AG09319 (cell line): ENCODE data around the gene CASP10.

Experiments used
- DNase-seq: peaks from one replicate; pipeline ENCODE4 v3.0.0-alpha.2; 2010; ENCODE audit warnings: low read depth; ENCODE audit errors: extremely low read depth
- TF ChIP-seq, protein P1 (sequence below): IDR thresholded peaks from 2 replicates; pipeline ENCODE4 v1.5.1; 2011; ENCODE audit warnings: low read depth, mild to moderate bottlenecking, inconsistent platforms, low read length, moderate library complexity

Gene CASP10

DNA sequence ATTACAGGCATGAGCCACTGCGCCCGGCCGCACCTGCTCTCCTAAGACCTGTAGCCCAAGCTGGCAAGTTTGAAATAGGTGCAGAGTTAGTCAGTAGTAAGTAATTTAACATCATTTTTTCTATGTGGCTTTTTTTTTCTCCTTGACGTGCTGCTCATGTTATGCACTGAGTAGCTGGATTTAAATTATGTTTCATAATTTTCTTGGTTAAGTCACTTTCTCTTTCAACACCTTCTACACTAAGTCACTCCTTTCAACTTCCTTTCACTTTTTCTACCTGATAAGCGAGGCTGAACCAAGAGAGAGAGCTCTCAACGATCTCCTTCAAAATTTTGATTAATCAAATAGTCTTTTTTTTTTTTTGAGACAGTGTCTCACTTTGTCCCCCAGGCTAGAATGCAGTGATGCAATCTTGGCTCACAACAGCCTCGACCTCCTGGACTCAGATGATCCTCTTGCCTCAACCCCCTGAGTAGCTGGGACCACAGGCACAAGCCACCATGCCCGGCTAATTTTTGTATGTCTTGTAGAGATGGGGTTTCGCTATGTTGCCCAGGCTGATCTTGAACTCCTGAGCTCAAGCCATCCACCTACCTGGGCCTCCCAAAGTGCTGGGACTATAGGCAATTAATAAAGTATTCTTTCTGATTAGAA, 90.5 kb downstream of the CASP10 start:
- DNase-seq: no peak
- TF ChIP-seq, protein P1, sequence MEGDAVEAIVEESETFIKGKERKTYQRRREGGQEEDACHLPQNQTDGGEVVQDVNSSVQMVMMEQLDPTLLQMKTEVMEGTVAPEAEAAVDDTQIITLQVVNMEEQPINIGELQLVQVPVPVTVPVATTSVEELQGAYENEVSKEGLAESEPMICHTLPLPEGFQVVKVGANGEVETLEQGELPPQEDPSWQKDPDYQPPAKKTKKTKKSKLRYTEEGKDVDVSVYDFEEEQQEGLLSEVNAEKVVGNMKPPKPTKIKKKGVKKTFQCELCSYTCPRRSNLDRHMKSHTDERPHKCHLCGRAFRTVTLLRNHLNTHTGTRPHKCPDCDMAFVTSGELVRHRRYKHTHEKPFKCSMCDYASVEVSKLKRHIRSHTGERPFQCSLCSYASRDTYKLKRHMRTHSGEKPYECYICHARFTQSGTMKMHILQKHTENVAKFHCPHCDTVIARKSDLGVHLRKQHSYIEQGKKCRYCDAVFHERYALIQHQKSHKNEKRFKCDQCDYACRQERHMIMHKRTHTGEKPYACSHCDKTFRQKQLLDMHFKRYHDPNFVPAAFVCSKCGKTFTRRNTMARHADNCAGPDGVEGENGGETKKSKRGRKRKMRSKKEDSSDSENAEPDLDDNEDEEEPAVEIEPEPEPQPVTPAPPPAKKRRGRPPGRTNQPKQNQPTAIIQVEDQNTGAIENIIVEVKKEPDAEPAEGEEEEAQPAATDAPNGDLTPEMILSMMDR: no peak

DNA sequence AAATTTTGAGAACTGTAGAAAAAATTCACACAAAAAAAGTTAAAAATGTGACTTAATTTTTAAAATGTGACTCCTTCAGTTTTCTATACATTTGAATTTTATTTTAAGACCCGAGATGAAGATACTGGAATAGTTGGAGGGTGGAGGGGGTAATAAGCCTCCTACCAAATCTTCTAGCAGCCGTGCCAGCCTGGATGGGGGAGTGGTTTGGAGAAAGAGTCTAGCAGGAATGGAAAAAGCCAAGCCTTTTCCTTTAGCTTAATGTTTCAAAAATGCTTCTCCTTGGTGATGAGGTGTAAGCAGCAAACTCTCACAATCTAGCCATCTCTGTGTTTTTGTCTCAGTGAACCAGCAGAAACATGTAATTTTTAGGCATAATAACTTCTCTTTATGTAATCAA, 92.1 kb downstream of the CASP10 start:
- TF ChIP-seq, protein P1: no peak
- no peak for DNase-seq

DNA sequence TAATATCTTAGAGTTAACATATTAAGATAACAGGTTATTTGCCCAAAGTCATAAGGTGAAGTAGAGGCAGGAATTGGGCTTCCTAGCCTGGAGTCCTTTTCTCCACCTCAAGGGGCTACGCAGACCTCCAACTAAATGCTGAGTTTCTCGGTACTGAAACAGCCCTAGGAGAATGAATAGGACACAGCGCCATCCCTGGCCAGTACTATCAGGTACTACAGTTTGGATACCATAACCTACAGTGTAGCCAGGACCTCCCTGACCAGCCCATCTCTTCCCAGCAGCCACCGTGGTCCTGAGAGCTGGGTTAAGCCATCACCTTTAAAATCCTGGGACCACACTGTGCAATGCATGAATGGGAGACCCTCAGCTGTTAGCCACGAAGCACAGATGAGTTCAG, 93.0 kb downstream of the CASP10 start:
- no peak for DNase-seq
- TF ChIP-seq, protein P1: no peak

DNA sequence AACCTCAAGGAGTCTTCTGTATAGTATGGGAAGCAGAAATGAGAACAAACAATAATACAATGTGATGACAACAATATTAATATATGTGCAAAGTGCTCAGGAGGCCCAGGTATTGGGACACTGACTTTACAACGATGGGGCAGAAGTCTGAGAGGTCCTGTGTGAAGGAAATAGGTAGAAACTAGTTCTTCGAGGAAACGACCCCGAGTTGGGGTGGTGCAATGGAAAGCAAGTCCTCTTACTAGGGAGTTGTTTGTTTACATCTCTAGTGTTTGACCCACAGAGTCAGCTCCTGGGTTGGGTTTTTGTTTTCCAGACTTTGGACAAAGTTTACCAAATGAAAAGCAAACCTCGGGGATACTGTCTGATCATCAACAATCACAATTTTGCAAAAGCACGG, 93.6 kb downstream of the CASP10 start:
- no peak for DNase-seq
- TF ChIP-seq, protein P1: no peak
